Progenitor cell of endocrine pancreas (in vitro differentiated cells): ENCODE results near the gene IL20. TPM values are rescaled to one million over a fixed set of nuclear protein-coding genes. Genes with fewer than 3 reads are reported as not detected.

ENCODE experiments used
- DNase-seq: peaks from one replicate; pipeline ENCODE4 v3.0.0; 2021; ENCODE audit warnings: low spot score; ENCODE audit not compliant: unreplicated experiment
- H3K27ac Mint-ChIP-seq: 2 replicates; pipeline ENCODE4 v1.8.0; 2021; ENCODE audit warnings: mild to moderate bottlenecking, moderate library complexity, mixed read lengths
- H3K27me3 Mint-ChIP-seq: 2 replicates; pipeline ENCODE4 v1.8.0; 2021; ENCODE audit warnings: mixed read lengths
- H3K36me3 Mint-ChIP-seq: 2 replicates; pipeline ENCODE4 v1.8.0; 2022; ENCODE audit warnings: mixed read lengths; ENCODE audit not compliant: insufficient read depth
- H3K4me1 Mint-ChIP-seq: 2 replicates; pipeline ENCODE4 v1.8.0; 2021; ENCODE audit warnings: low read depth, mixed read lengths
- H3K4me3 Mint-ChIP-seq: 2 replicates; pipeline ENCODE4 v1.8.0; 2021; ENCODE audit warnings: low read depth, mild to moderate bottlenecking, moderate library complexity, mixed read lengths
- H3K9me3 Mint-ChIP-seq: 2 replicates; pipeline ENCODE4 v1.8.0; 2021; ENCODE audit warnings: low read depth, mixed read lengths
- total RNA-seq: library from RNA; stranded (reverse); gene quantifications from 2 replicates; pipeline ENCODE4 v1.2.1, GENCODE V29; 2021
- TF ChIP-seq, protein P1 (sequence below): fragments of 200-600 bp; sonication (generic); IDR thresholded peaks from one replicate; pipeline ENCODE4 v1.5.0; 2021; ENCODE audit warnings: antibody characterized with exemption, mild to moderate bottlenecking; ENCODE audit not compliant: unreplicated experiment

IL20 gene
- total RNA-seq, 1 donor from 2014 or later = not detected

DNA sequence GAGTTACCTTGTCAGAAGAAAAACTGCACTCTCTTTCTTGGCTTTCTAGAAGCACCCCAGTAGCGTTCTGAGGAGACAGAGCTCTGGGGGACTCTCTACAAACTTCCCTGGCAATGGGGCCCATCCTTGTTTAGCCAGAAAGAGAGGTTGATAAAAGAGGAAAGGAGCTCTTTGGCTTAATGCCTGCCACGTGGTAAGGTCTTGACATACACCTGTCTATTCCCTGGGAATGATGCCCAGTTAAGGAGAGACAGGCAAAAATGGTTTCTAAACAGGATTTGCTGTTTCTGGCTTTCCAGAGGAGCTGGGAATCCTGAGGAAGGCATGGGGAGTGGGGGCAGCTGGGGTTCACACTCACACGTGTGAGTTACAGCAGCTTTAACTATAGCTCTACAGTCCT is 30.2 kb upstream of the IL20 start:
- no peaks in the 10 kb centered on the region for H3K9me3 Mint-ChIP-seq
- TF ChIP-seq, protein P1, sequence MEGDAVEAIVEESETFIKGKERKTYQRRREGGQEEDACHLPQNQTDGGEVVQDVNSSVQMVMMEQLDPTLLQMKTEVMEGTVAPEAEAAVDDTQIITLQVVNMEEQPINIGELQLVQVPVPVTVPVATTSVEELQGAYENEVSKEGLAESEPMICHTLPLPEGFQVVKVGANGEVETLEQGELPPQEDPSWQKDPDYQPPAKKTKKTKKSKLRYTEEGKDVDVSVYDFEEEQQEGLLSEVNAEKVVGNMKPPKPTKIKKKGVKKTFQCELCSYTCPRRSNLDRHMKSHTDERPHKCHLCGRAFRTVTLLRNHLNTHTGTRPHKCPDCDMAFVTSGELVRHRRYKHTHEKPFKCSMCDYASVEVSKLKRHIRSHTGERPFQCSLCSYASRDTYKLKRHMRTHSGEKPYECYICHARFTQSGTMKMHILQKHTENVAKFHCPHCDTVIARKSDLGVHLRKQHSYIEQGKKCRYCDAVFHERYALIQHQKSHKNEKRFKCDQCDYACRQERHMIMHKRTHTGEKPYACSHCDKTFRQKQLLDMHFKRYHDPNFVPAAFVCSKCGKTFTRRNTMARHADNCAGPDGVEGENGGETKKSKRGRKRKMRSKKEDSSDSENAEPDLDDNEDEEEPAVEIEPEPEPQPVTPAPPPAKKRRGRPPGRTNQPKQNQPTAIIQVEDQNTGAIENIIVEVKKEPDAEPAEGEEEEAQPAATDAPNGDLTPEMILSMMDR = no peak
- H3K4me3 Mint-ChIP-seq = no peak overlapping the region
- H3K4me1 Mint-ChIP-seq = no peaks in the 10 kb centered on the region
- peaks cover 45% of the 10 kb centered on the region for H3K27me3 Mint-ChIP-seq
- H3K36me3 Mint-ChIP-seq = no peaks in the 10 kb centered on the region
- no peak for DNase-seq
- no peak overlapping the region for H3K27ac Mint-ChIP-seq

DNA sequence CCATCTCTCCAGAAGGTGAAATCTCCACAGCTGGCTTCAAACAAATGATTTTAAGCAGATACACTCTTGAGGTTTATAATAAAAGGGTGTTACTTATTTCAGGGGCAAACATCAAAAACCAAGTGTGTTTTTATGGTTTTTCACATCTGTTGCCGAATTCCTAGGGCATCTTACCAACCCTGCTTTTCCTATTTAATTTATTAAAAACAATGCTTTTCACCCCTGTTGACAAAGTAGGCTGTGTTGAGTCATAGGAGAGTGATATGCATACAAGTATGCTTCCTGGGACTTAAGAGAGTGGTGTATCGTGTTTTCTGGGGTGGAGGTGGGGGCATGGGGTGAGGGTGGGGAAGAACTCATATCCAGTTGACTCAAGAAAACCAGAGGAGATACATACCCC is 29.3 kb upstream of the IL20 start:
- no peaks in the 10 kb centered on the region for H3K4me1 Mint-ChIP-seq
- peaks cover 45% of the 10 kb centered on the region for H3K27me3 Mint-ChIP-seq
- no peaks in the 10 kb centered on the region for H3K9me3 Mint-ChIP-seq
- TF ChIP-seq, protein P1 = no peak
- no peak overlapping the region for H3K27ac Mint-ChIP-seq
- H3K36me3 Mint-ChIP-seq = no peaks in the 10 kb centered on the region
- no peak overlapping the region for H3K4me3 Mint-ChIP-seq
- DNase-seq = no peak

DNA sequence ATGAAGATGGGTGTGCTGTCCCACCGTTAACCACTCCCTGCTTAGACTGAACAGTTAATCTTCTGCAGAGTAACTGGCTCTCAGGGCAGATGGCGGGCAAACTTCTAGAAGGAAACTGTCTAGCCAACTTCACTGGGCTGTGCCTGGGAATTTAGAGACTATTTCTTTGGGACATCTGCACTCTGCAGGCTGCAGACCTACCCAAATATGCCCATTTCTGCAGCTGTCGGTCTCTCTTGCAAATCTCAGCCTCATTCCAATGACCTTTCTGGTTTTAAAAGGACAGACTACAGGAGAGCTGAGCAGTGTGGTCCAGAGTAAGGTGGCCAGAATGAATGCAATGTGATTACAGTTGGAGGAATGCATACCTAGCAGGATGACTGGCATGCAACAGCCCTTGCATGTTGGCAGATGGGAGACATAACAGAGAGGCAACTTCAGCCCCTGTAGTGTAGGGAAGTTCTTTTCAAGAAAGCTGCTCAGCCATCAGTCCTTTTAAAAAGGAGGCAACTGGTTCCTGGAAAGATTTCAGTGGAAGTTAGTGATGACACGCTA is 26.3 kb upstream of the IL20 start:
- H3K4me3 Mint-ChIP-seq = no peak overlapping the region
- peaks cover 39% of the 10 kb centered on the region for H3K27me3 Mint-ChIP-seq
- H3K36me3 Mint-ChIP-seq = no peaks in the 10 kb centered on the region

DNA sequence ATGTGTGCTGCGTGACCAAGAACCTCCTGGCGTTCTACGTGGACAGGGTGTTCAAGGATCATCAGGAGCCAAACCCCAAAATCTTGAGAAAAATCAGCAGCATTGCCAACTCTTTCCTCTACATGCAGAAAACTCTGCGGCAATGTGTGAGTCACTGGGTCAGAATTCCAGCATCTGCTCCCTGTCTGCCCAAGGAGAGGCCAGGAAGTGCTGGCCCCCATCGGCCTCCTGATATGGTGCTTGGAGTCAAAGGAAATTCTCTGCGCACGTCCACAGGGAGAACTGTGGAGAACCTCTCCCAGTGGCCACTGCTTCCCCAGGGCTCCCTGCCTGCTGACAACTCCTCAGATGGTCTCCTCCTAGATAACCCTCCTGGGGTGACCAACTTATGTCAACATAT is 25.6 kb upstream of the IL20 start:
- no peaks in the 10 kb centered on the region for H3K36me3 Mint-ChIP-seq
- H3K9me3 Mint-ChIP-seq = no peaks in the 10 kb centered on the region
- peaks cover 32% of the 10 kb centered on the region for H3K27me3 Mint-ChIP-seq
- H3K27ac Mint-ChIP-seq = no peak overlapping the region
- TF ChIP-seq, protein P1 = no peak
- no peak overlapping the region for H3K4me3 Mint-ChIP-seq
- no peak for DNase-seq
- H3K4me1 Mint-ChIP-seq = peaks cover 2% of the 10 kb centered on the region

More for the DNA sequence above, 26.3 kb upstream of the IL20 start:
- TF ChIP-seq, protein P1 = no peak
- Mint-ChIP-seq H3K9me3 (no peaks in the 10 kb centered on the region), H3K27ac (no peak overlapping the region), H3K4me1 (peaks cover 2% of the 10 kb centered on the region)
- no peak for DNase-seq

DNA sequence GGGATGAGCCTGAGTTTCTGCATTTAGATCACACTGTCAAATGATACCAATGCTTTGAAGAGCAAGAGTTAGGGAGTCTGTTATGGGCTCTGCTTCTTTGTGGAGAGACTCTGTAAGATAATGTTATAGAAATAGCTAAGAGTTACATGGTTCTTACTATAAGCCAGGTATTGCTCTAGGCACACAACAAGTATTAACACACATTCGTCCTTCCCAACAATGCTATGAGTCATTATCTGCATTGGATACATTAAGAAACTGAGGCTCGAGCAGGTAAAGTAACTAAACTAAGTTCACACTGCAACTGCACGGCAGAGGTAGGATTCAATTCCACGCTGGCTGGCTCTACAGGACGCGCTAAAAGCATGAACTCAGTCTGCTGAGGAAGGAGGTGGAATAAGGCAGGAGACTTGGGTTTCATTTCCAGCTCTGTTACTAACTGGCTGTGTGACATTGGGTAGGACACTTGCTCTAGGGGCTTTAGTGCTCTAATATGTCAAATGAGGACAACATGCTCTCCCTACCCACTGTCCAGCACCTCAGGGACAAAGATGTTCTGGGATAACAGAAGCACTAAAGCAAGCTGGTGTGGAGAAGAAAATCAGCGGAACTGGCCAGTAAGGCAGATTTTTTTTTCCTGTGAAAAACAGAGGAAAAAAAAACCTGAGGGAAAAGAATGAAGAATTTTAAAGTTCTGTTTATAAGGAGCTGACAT is 23.7 kb upstream of the IL20 start:
- Mint-ChIP-seq H3K4me3 (no peak overlapping the region), H3K27me3 (peaks cover 29% of the 10 kb centered on the region), H3K4me1 (peaks cover 2% of the 10 kb centered on the region), H3K27ac (no peak overlapping the region), H3K36me3 (no peaks in the 10 kb centered on the region), H3K9me3 (no peaks in the 10 kb centered on the region)
- TF ChIP-seq, protein P1 = no peak
- DNase-seq = no peak
